Measurements from ENCODE around the gene MICAL2. TPM values are rescaled to one million over a fixed set of nuclear protein-coding genes. Genes with fewer than 3 reads are reported as not detected.
A peak's percentile ranks its signal among the peaks of the same experiment; 100 is the strongest.

Gene MICAL2
- total and polyA plus RNA-seq, 2 of the 8 experiments (the other 6 are each of a cell fraction or from before 2014, with no cell fraction given), result 1.3 to 4.1 TPM

- no peak overlapping the region for H3K27ac ChIP-seq (ENCODE audit: low read depth, low read length)
- no peak overlapping the region for H2BK20ac ChIP-seq (ENCODE audit: low read length)
- no peak overlapping the region for H2BK5ac ChIP-seq (ENCODE audit: low read depth, low read length)
- H4K20me1 ChIP-seq (replicated peaks in 1 of 2; ENCODE audit: control insufficient read depth in 1 of 2, insufficient read depth in 2 of 2, low read length in 2 of 2), result no peaks in the 10 kb centered on the region
- no peaks in the 10 kb centered on the region for H3K9me3 ChIP-seq (ENCODE audit: insufficient read depth in 2 of 2, low read depth in 1 of 2, low read length in 1 of 2)
- no peak overlapping the region for H2BK12ac ChIP-seq (ENCODE audit: low read depth, low read length)
- FAIRE-seq, result no peak
- H3K23me2 ChIP-seq (ENCODE audit: low read depth, low read length), result no peaks in the 10 kb centered on the region
- no peaks in the 10 kb centered on the region for H3K79me2 ChIP-seq (ENCODE audit: control insufficient read depth in 1 of 2, insufficient read depth in 2 of 2, low read length in 2 of 2)
- no peaks in the 10 kb centered on the region for H3K36me3 ChIP-seq (ENCODE audit: control insufficient read depth in 2 of 4, insufficient read depth in 4 of 4, low read length in 3 of 4)
- no peak overlapping the region for H4K5ac ChIP-seq (ENCODE audit: insufficient read length, low read depth, low read length)
- H2BK15ac ChIP-seq (ENCODE audit: low read length), result no peak overlapping the region
- no peak for DNase-seq (ENCODE audit: low read depth in 1 of 2, low spot score in 2 of 2)
- H3K4me1 ChIP-seq (replicated peaks in 1 of 4; ENCODE audit: control insufficient read depth in 3 of 4, insufficient read depth in 4 of 4, low read length in 3 of 4), result no peaks in the 10 kb centered on the region
- H3K14ac ChIP-seq (ENCODE audit: insufficient read length), result no peak overlapping the region
- no peak overlapping the region for H3K56ac ChIP-seq (replicated peaks; ENCODE audit: insufficient read length, low read depth, low read length)
- no peak overlapping the region for H2AK5ac ChIP-seq (ENCODE audit: low read depth, low read length)
- no peak overlapping the region for H3K23ac ChIP-seq (ENCODE audit: insufficient read length)
- WGBS, 2 experiments (ENCODE audit: extremely low coverage in 1 of 2, insufficient coverage in 1 of 2, insufficient read length in 1 of 2, insufficient replicate concordance in 2 of 2, low coverage in 1 of 2, low lambda C conversion rate in 2 of 2, missing lambda C conversion rate in 1 of 2), result 76% methylated on average over 4 of the region's 4 CpGs; no CpG with 5 or more reads in 1 of the 2 experiments
- H3K4me2 ChIP-seq (ENCODE audit: insufficient read depth in 1 of 2, low read depth in 2 of 2, low read length in 2 of 2), result no peak overlapping the region
- no peak overlapping the region for H2AFZ ChIP-seq (ENCODE audit: low read length)
- no peak overlapping the region for H2BK120ac ChIP-seq (replicated peaks; ENCODE audit: low read depth, low read length)
- no peak overlapping the region for H4K91ac ChIP-seq (replicated peaks; ENCODE audit: insufficient read length, low read length)
- ChIA-PET CTCF (ENCODE audit: partially characterized antibody) (interaction anchor here (0.6 to 11.9 kb wide), 10 partner anchors 8 to 154 kb away, joined by 3 to 137 read pairs (median 5); no protein-coding TSS in a partner anchor), POLR2A (ENCODE audit: partially characterized antibody) (no interaction called here)
- no peak overlapping the region for H3K4ac ChIP-seq (replicated peaks; ENCODE audit: insufficient read length, low read depth, low read length)
- H4K8ac ChIP-seq (ENCODE audit: extremely low read depth, insufficient read depth, low read length), result no peak overlapping the region
- no peak overlapping the region for H3K9ac ChIP-seq (replicated peaks in 1 of 4; ENCODE audit: extremely low read depth in 1 of 4, low read depth in 3 of 4, low read length in 3 of 4)
- H3K4me3 ChIP-seq (ENCODE audit: extremely low read depth in 1 of 4, insufficient read depth in 2 of 4, low read depth in 3 of 4, low read length in 4 of 4), result no peak overlapping the region
- no peak overlapping the region for H3K18ac ChIP-seq (ENCODE audit: extremely low read depth, low read length)
- no peaks in the 10 kb centered on the region for H3K79me1 ChIP-seq (ENCODE audit: low read depth, low read length)
- H3K27me3 ChIP-seq (replicated peaks in 1 of 4; ENCODE audit: control insufficient read depth in 3 of 4, extremely low read depth in 1 of 4, insufficient read depth in 3 of 4, low read length in 3 of 4), result no peaks in the 10 kb centered on the region; a peak in 1 of 7 replicates
- TF ChIP-seq RBBP5 (IDR thresholded peaks at IDR 0.05; ENCODE audit: borderline replicate concordance, low read depth, low read length) (no peak), KDM1A (IDR thresholded peaks at IDR 0.05; ENCODE audit: borderline replicate concordance, low read length) (peak; percentile 61; the same call in 1 of the 2 replicates), EP300 (IDR thresholded peaks at IDR 0.05; ENCODE audit: borderline replicate concordance in 1 of 2, low read depth in 2 of 2, low read length in 2 of 2) (no peak)
Measured at GRCh38 chr11:12127206-12127898, 17.0 kb downstream of the MICAL2 start.

All from H1 (cell line).